ENCODE results near the gene KCNH8. TPM values are rescaled to one million over a fixed set of nuclear protein-coding genes. Genes with fewer than 3 reads are reported as not detected.

The KCNH8 gene
- total and polyA plus RNA-seq, 10 of the 15 experiments (the other 5 are each of a cell fraction or from before 2014, with no cell fraction given) = under 0.01 to 0.18 (median 0.07) TPM; not detected in 2

DNA sequence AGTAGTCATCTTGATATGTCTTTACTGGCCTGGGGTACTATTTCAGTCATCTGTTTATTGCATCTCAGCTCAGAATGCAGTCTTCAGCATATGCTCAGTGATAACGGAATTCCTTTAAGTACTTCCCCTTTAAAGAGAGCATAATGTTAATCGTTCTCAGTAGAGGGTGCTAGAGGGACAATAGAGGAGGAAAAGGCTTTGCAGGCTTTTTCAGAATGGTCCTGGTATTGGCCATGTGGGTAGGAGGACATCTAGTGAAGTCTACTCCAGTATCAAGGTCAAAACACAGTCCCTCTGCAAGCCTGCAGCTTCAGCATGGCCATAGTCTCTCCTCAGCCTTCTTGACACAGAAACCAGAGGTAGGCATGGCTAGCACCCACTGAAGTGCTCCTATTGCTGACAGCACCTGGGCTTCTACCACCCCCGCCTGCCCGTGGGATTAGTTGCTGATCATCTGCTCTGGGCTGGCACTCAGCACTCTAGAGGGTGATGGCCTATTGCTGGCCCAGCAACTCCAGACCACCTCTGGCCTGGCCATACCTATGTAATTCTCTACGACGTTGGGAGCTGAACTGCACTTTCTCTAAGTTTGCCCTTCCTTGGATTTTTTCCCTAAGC lies 65.4 kb downstream of the KCNH8 start (continued):
- TF ChIP-seq MTA2 (IDR thresholded peaks at IDR 0.05; ENCODE audit: low read depth) (no peak), SRF (IDR thresholded peaks at IDR 0.05; ENCODE audit: low read depth in 2 of 2, low read length in 2 of 2) (no peak), STAT1 (conservative IDR thresholded peaks at IDR 0.05) (no peak), GATAD2B (conservative IDR thresholded peaks at IDR 0.05; ENCODE audit: low read depth) (no peak), BCL11A (IDR thresholded peaks at IDR 0.05; ENCODE audit: low read depth, low read length) (no peak), KAT2A (conservative IDR thresholded peaks at IDR 0.05; ENCODE audit: control insufficient read depth, low read depth, low read length) (no peak), EZH2 (IDR thresholded peaks at IDR 0.05; ENCODE audit: borderline replicate concordance, control insufficient read depth, low read depth, low read length) (no peak), RAD21 (IDR thresholded peaks at IDR 0.05; ENCODE audit: insufficient read depth, low read depth, low read length) (peak; percentile 55)
- TF ChIP-seq, protein P1, sequence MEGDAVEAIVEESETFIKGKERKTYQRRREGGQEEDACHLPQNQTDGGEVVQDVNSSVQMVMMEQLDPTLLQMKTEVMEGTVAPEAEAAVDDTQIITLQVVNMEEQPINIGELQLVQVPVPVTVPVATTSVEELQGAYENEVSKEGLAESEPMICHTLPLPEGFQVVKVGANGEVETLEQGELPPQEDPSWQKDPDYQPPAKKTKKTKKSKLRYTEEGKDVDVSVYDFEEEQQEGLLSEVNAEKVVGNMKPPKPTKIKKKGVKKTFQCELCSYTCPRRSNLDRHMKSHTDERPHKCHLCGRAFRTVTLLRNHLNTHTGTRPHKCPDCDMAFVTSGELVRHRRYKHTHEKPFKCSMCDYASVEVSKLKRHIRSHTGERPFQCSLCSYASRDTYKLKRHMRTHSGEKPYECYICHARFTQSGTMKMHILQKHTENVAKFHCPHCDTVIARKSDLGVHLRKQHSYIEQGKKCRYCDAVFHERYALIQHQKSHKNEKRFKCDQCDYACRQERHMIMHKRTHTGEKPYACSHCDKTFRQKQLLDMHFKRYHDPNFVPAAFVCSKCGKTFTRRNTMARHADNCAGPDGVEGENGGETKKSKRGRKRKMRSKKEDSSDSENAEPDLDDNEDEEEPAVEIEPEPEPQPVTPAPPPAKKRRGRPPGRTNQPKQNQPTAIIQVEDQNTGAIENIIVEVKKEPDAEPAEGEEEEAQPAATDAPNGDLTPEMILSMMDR (IDR thresholded peaks at IDR 0.05 in 2 of 3, conservative IDR thresholded peaks at IDR 0.05 in 1 of 3; ENCODE audit: control insufficient read depth in 2 of 3, extremely low read depth in 1 of 3, insufficient read depth in 1 of 3, low read depth in 3 of 3, low read length in 3 of 3) = peak; percentile 24 to 35 (median 26); a peak in 3 of 6 replicates
- TF ChIP-seq, protein P2, sequence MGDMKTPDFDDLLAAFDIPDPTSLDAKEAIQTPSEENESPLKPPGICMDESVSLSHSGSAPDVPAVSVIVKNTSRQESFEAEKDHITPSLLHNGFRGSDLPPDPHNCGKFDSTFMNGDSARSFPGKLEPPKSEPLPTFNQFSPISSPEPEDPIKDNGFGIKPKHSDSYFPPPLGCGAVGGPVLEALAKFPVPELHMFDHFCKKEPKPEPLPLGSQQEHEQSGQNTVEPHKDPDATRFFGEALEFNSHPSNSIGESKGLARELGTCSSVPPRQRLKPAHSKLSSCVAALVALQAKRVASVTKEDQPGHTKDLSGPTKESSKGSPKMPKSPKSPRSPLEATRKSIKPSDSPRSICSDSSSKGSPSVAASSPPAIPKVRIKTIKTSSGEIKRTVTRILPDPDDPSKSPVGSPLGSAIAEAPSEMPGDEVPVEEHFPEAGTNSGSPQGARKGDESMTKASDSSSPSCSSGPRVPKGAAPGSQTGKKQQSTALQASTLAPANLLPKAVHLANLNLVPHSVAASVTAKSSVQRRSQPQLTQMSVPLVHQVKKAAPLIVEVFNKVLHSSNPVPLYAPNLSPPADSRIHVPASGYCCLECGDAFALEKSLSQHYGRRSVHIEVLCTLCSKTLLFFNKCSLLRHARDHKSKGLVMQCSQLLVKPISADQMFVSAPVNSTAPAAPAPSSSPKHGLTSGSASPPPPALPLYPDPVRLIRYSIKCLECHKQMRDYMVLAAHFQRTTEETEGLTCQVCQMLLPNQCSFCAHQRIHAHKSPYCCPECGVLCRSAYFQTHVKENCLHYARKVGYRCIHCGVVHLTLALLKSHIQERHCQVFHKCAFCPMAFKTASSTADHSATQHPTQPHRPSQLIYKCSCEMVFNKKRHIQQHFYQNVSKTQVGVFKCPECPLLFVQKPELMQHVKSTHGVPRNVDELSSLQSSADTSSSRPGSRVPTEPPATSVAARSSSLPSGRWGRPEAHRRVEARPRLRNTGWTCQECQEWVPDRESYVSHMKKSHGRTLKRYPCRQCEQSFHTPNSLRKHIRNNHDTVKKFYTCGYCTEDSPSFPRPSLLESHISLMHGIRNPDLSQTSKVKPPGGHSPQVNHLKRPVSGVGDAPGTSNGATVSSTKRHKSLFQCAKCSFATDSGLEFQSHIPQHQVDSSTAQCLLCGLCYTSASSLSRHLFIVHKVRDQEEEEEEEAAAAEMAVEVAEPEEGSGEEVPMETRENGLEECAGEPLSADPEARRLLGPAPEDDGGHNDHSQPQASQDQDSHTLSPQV (IDR thresholded peaks at IDR 0.05) = no peak
